Cardiac fibroblast (primary cell): ENCODE results near the gene POP4.

ENCODE experiments used
- DNase-seq, 2 donors: peaks; one replicate each; pipeline versions ENCODE4 v3.0.0 to v3.0.0-alpha.2; 2010; ENCODE audit warnings: low read depth in 2 of 2
- H3K4me3 ChIP-seq, 2 donors: replicated peaks in 1 of 2; 1 replicate in 1 of 2; 2 replicates in 1 of 2; pipeline ENCODE4 v1.5.1; 2011; ENCODE audit warnings: low read depth in 2 of 2, low read length in 2 of 2, mild to moderate bottlenecking in 2 of 2, moderate library complexity in 1 of 2
- TF ChIP-seq, protein P1 (sequence below): IDR thresholded peaks from one replicate; pipeline ENCODE4 v1.5.1; 2011; ENCODE audit warnings: low read depth, mild to moderate bottlenecking, low read length, inconsistent platforms

The POP4 gene

DNA sequence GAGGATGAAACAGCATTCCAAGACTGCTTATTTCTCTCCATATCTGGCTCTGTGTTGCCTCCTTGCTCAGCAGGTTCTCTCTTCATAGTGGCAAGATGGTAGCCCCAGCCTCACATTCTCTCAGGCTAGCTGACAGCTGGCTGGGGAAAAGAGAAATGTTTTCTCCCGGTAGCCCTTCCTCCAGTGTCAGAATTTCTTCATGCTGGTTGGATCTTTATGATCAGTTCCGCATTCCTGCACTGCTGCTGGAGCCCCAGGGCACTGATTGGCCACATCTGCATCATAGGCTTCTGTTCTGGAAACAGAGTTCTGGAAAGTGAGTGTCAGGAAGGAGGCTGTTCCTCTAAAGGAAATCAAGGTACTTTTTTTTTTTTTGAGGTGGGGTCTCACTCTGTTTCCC, 24.6 kb downstream of the POP4 start:
- H3K4me3 ChIP-seq = no peak overlapping the region
- TF ChIP-seq, protein P1, sequence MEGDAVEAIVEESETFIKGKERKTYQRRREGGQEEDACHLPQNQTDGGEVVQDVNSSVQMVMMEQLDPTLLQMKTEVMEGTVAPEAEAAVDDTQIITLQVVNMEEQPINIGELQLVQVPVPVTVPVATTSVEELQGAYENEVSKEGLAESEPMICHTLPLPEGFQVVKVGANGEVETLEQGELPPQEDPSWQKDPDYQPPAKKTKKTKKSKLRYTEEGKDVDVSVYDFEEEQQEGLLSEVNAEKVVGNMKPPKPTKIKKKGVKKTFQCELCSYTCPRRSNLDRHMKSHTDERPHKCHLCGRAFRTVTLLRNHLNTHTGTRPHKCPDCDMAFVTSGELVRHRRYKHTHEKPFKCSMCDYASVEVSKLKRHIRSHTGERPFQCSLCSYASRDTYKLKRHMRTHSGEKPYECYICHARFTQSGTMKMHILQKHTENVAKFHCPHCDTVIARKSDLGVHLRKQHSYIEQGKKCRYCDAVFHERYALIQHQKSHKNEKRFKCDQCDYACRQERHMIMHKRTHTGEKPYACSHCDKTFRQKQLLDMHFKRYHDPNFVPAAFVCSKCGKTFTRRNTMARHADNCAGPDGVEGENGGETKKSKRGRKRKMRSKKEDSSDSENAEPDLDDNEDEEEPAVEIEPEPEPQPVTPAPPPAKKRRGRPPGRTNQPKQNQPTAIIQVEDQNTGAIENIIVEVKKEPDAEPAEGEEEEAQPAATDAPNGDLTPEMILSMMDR = no peak
- DNase-seq = no peak

- TF ChIP-seq, protein P1 = no peak
- DNase-seq = no peak
- no peak overlapping the region for H3K4me3 ChIP-seq
Measured at GRCh38 chr19:29631450-29631849, 25.4 kb downstream of the POP4 start.

DNA sequence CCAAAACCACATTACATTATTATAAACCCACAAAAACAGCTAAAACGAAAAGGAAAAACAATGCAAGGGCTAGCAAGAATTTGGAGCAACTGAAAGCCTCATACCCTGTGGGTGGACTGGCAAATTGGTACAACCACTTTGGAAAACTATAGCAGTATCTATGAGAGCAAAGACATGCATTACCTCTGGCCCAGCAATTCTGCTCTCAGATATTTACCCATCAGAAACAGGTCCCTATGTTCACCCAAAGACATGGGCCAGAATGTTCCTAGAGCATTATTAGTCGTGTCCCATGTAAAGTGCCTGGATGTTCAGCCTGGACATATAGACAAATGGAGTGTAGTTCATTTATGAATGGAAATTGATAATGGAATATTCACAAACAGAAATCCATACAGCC, 27.9 kb downstream of the POP4 start:
- DNase-seq = no peak
- TF ChIP-seq, protein P1 = no peak
- no peak overlapping the region for H3K4me3 ChIP-seq

GRCh38 chr19:29634423-29635130, 28.5 kb downstream of the POP4 start:
- TF ChIP-seq, protein P1 = no peak
- no peak for DNase-seq
- no peak overlapping the region for H3K4me3 ChIP-seq

GRCh38 chr19:29635963-29636362, 29.9 kb downstream of the POP4 start:
- H3K4me3 ChIP-seq = no peak overlapping the region
- DNase-seq = no peak
- TF ChIP-seq, protein P1 = no peak

GRCh38 chr19:29636553-29637360, 30.7 kb downstream of the POP4 start:
- TF ChIP-seq, protein P1 = no peak
- DNase-seq = no peak

More at GRCh38 chr19:29636553-29637360, 30.7 kb downstream of the POP4 start:
- H3K4me3 ChIP-seq = no peak overlapping the region
